Esophagus muscularis mucosa (tissue), 4 donors: Measurements from ENCODE around the gene TSPAN7. TPM values are rescaled to one million over a fixed set of nuclear protein-coding genes. Genes with fewer than 3 reads are reported as not detected.

Experiments
- DNase-seq: peaks from one replicate; pipeline ENCODE4 v3.0.0-alpha.2; 2017; ENCODE audit errors: extremely low spot score
- H3K27ac ChIP-seq, 4 donors: fragments of 200-600 bp; sonication (generic); replicated peaks in 1 of 4; 1 replicate in 3 of 4; 2 replicates in 1 of 4; pipeline ENCODE4 v1.5.1; 2016 to 2019; ENCODE audit warnings: mild to moderate bottlenecking in 1 of 4
- H3K27me3 ChIP-seq, 4 donors: fragments of 200-600 bp; sonication (generic); one replicate each; pipeline versions ENCODE4 v1.5.1 to v1.6.0; 2016 to 2019
- H3K36me3 ChIP-seq, 4 donors: fragments of 200-600 bp; sonication (generic); one replicate each; pipeline ENCODE4 v1.5.1; 2016 to 2019
- H3K4me1 ChIP-seq, 4 donors: fragments of 200-600 bp; sonication (generic); one replicate each; pipeline ENCODE4 v1.5.1; 2016 to 2019
- H3K4me3 ChIP-seq, 4 donors: fragments of 200-600 bp; sonication (generic); 1 replicate in 2 of 4; 2 replicates in 2 of 4; pipeline ENCODE4 v1.5.1; 2016 to 2019; ENCODE audit warnings: mild to moderate bottlenecking in 4 of 4, moderate library complexity in 1 of 4
- H3K9me3 ChIP-seq, 4 donors: fragments of 200-600 bp; sonication (generic); 1 replicate in 3 of 4; 2 replicates in 1 of 4; pipeline ENCODE4 v1.5.1; 2016 to 2019
- EP300 ChIP-seq: sonication (generic); formaldehyde crosslinking; IDR thresholded peaks from one replicate; pipeline ENCODE4 v1.6.1; 2017; ENCODE audit warnings: antibody characterized with exemption
- POLR2A ChIP-seq: fragments of 450-650 bp; IDR thresholded peaks from one replicate; pipeline ENCODE4 v1.6.1; 2017; ENCODE audit warnings: antibody characterized with exemption, moderate library complexity, mild to moderate bottlenecking, low read depth
- POLR2AphosphoS5 ChIP-seq, 2 donors: sonication (generic); formaldehyde crosslinking; IDR thresholded peaks; one replicate each; pipeline ENCODE4 v1.6.1; 2017; ENCODE audit warnings: antibody characterized with exemption in 2 of 2
- WGBS: methylation state at CpG from one replicate; pipeline ENCODE4 v1.1.5; 2018; 5-methylcytosine and 5-hydroxymethylcytosine counted together
- intact Hi-C: fragments of 100-400 bp; cut with DNase I; formaldehyde crosslinking; loops from one replicate; pipeline ENCODE4 v1.15.1; 2023
- total RNA-seq, 4 donors: library from RNA; depleted of rRNA; stranded (reverse); fragments of >200 nt; gene quantifications; one replicate each; pipeline versions ENCODE4 v1.1.0 to v1.2.1, GENCODE V29; 2016
- TF ChIP-seq, protein P1 (sequence below), 3 experiments: fragments of 200-600 bp in 2 of 3; fragments of 450-650 bp in 1 of 3; sonication (generic) in 2 of 3; IDR thresholded peaks; one replicate each; pipeline ENCODE4 v1.5.1; 2017 to 2019; ENCODE audit warnings: antibody characterized with exemption in 3 of 3, mild to moderate bottlenecking in 2 of 3, moderate library complexity in 1 of 3

TSPAN7 gene
- total RNA-seq, 4 donors from 2014 or later = 11.6 to 53.8 (median 45.2) TPM

DNA sequence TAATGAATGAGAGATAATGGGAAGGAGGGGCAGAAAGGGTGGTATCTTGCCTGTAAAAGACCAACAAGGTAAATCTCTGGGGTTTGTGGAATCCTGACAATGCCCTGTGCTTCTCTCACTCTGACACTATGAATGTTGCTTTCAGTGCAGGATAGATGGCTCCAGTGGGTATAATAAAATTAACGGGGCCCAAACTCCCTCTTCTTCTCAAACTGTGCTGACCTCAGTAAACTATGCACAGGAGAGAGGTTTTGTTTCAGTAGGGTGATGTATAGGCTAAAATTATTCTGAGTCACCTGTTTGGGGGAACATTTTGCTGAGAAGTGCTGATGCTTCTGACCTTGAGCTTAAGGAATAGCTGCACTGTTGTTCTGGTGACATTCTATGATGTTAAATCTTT, 82.6 kb downstream of the TSPAN7 start:
- DNase-seq = no peak
- Histone ChIP-seq H3K36me3 (no peaks in the 10 kb centered on the region), H3K4me1 (no peaks in the 10 kb centered on the region), H3K27me3 (no peaks in the 10 kb centered on the region), H3K4me3 (no peak overlapping the region), H3K27ac (no peak overlapping the region), H3K9me3 (no peaks in the 10 kb centered on the region)
- WGBS = 83% methylated on average over 1 of the region's 1 CpG
- intact Hi-C loops = no loop called here
- TF ChIP-seq EP300 (no peak), POLR2AphosphoS5 (IDR thresholded peaks at IDR 0.05) (no peak), POLR2A (no peak)

DNA sequence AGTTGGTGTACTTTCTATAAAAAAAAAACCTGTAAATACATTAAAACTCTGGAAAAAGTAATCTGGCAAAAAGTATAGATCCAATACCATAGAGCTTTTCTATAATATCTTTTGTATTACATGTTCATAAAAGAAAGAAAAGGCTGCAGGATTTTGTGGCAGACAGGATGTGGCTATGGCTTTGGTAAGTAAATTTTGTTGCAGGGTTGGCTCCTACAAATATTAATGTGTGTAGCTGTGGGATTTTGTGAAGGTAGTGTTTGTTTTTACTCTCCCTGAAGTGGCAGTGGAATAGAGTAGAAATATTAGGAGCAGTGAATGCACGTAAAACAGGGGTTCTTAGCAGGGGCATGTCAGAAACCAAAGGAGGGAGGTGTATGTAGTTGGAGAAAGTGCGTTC, 84.8 kb downstream of the TSPAN7 start:
- no peaks in the 10 kb centered on the region for H3K9me3 ChIP-seq
- DNase-seq = no peak
- TF ChIP-seq POLR2AphosphoS5 (IDR thresholded peaks at IDR 0.05) (no peak), POLR2A (no peak)
- H3K27ac ChIP-seq = no peak overlapping the region
- H3K36me3 ChIP-seq = no peaks in the 10 kb centered on the region
- no peaks in the 10 kb centered on the region for H3K4me1 ChIP-seq
- no peak overlapping the region for H3K4me3 ChIP-seq
- no peaks in the 10 kb centered on the region for H3K27me3 ChIP-seq
- WGBS = 70% methylated on average over 2 of the region's 2 CpGs
- intact Hi-C loops = no loop called here

DNA sequence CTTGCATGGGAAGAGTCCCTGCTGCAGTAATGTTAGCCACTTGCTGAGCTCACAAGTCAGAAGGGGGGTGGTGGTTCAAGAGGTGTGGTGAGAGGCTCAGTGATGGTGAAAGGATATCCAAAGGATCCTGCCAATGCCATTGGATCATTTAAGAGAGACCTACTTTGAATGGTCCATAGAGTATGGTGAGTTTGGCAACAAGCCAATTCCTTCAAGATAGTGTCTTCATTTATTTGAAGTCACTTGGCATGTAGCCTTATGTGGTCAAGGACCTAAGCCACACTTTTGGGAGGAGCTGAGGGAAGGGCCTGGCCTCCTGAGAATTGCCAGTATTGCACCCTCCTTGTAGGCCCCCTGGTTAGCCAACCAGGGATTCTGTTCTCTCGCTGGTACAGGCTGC, 87.9 kb downstream of the TSPAN7 start:
- TF ChIP-seq EP300 = no peak
- no peak overlapping the region for H3K4me3 ChIP-seq
- 80% methylated on average over 1 of the region's 1 CpG for WGBS

DNA sequence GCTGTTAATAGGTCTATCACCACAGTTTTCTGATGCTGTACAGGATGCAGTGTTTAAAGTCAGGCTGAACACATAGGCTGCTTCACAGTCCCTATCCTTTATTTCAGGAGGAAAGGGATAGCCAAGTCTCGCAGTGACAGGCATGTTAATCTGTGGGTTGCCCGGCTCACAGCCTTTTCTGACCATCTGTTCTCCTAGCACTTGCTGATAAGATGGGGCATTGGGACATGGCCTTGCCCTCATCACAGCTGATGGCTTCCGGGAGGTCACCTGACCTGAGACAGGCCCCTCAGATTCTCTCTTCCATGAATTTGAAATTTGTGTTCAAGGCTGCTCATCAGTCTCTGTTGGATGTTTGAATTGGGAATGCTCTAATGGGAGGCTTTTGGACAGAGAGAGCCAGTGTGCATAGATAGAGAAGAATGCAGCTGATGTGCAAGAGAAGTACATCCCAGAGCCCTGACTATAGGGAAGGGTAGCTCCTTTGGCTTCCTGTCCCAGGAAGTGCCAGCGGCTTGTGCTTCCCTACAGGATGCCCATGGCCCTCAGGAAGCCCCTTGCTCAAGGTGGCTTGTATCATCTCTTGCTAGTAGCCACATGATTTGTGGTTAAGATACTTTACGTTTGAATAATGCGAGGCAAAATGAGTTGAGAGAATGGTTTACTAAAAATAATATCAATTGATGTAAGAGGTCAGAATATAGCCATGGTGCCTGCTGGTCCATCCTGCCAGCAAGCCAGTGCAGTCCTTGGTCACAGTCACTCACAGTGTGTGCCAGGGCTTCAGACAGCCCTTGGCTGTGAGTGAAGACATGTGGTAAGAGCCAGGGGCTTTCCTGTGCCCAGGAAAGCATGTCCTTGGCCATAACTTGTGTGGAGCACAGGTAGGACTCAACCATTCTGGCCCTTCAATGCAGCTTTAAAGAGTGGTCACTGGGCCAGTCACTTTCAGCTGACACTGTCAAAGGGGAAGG, 88.6 kb downstream of the TSPAN7 start:
- Histone ChIP-seq H3K27ac (no peak overlapping the region), H3K27me3 (peaks cover 0 to 6% (median 0%) of the 10 kb centered on the region in 4 donors), H3K9me3 (no peaks in the 10 kb centered on the region), H3K4me3 (no peak overlapping the region), H3K4me1 (peaks cover 0 to 3% (median 0%) of the 10 kb centered on the region in 4 donors), H3K36me3 (no peaks in the 10 kb centered on the region)
- intact Hi-C loops = no loop called here
- 87% methylated on average over 4 of the region's 6 CpGs for WGBS
- DNase-seq = no peak
- TF ChIP-seq, protein P1, sequence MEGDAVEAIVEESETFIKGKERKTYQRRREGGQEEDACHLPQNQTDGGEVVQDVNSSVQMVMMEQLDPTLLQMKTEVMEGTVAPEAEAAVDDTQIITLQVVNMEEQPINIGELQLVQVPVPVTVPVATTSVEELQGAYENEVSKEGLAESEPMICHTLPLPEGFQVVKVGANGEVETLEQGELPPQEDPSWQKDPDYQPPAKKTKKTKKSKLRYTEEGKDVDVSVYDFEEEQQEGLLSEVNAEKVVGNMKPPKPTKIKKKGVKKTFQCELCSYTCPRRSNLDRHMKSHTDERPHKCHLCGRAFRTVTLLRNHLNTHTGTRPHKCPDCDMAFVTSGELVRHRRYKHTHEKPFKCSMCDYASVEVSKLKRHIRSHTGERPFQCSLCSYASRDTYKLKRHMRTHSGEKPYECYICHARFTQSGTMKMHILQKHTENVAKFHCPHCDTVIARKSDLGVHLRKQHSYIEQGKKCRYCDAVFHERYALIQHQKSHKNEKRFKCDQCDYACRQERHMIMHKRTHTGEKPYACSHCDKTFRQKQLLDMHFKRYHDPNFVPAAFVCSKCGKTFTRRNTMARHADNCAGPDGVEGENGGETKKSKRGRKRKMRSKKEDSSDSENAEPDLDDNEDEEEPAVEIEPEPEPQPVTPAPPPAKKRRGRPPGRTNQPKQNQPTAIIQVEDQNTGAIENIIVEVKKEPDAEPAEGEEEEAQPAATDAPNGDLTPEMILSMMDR (IDR thresholded peaks at IDR 0.05) = no peak
- TF ChIP-seq POLR2AphosphoS5 (IDR thresholded peaks at IDR 0.05) (no peak), EP300 (no peak), POLR2A (no peak)

More for the DNA sequence above, 87.9 kb downstream of the TSPAN7 start:
- peaks cover 0 to 6% (median 0%) of the 10 kb centered on the region in 4 donors for H3K27me3 ChIP-seq
- no peak for DNase-seq
- H3K4me1 ChIP-seq = peaks cover 0 to 3% (median 0%) of the 10 kb centered on the region in 4 donors
- no peaks in the 10 kb centered on the region for H3K36me3 ChIP-seq
- H3K9me3 ChIP-seq = no peaks in the 10 kb centered on the region
- no peak overlapping the region for H3K27ac ChIP-seq
- intact Hi-C loops = no loop called here

DNA sequence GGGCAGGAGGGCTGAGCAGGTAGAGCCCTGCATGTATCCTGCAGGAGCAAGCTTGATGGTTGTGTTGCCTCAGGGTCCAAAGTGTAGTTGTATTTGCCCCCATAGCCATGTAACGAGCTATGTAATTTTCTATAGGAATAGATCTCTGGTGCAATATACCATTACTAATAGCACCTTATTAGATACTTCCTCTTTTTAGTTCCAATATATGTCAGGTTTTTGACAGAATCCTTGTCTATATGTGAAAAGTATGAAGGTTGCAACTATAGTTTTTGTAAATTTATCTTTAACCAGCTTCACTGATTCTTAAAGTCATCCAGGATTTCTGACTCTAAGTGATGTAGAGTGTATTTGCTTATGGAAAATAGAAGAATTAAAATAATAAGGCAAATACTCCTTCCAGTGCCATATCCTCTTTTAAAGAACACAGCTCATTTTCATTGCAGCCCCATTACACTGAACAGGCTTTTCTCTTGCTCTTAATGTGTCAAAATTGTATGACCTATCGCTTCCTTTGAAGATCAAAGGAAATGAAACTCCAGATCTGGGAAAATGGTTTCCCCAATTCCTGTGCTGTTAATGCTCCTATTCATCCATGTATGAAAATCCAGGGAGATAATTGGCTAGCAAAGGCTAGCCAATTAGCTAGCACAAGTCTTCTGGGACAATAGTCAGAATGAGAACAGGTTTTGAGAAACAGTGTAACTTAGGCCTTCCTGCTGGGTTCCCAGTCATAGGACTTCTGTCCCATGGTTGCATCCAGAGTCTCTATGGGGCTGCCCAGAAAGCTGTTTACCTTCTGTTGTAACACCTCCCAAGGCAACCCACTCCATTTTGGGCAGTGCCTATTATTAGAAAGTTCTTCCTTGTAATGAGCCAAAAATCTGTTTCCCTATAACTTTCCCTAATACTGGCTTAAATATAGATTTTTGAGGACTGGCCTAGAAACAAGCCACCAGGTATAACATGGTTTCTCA, 90.6 kb downstream of the TSPAN7 start:
- Histone ChIP-seq H3K27me3 (peaks cover 0 to 6% (median 0%) of the 10 kb centered on the region in 4 donors), H3K4me1 (peaks cover 0 to 3% (median 0%) of the 10 kb centered on the region in 4 donors), H3K27ac (no peak overlapping the region), H3K9me3 (no peaks in the 10 kb centered on the region), H3K4me3 (no peak overlapping the region), H3K36me3 (no peaks in the 10 kb centered on the region)
- 90% methylated on average over 2 of the region's 2 CpGs for WGBS
- TF ChIP-seq EP300 (no peak), POLR2AphosphoS5 (IDR thresholded peaks at IDR 0.05) (no peak), POLR2A (no peak)
- TF ChIP-seq, protein P1 (IDR thresholded peaks at IDR 0.05) = no peak
- intact Hi-C loops = no loop called here
- no peak for DNase-seq
